Posterior vena cava (tissue), 2 donors: ENCODE data around the gene WDR17. TPM values are rescaled to one million over a fixed set of nuclear protein-coding genes. Genes with fewer than 3 reads are reported as not detected.

Experiments
- DNase-seq: peaks from one replicate; pipeline ENCODE4 v3.0.0-alpha.2; 2020; ENCODE audit warnings: low spot score
- intact Hi-C, 2 donors: fragments of 100-400 bp; cut with DNase I; formaldehyde crosslinking; loops; one replicate each; pipeline versions ENCODE4 v1.14.1 to v1.14.2; 2022 to 2023
- total RNA-seq, 2 donors: library from RNA; stranded (reverse); fragmentation: NEBNext Ultra II Directional; extraction: Animal tissue kit (Norgen Biotek cat#: 25700); gene quantifications; one replicate each; pipeline ENCODE4 v1.2.1, GENCODE V29; 2021
- donor health status: DM: yes; HTN: yes; CAD: no.
- donor health status: DM: yes; HTN: yes; CAD: no.

WDR17 gene
- total RNA-seq, 2 donors from 2014 or later = 2.5 to 3.0 TPM

DNA sequence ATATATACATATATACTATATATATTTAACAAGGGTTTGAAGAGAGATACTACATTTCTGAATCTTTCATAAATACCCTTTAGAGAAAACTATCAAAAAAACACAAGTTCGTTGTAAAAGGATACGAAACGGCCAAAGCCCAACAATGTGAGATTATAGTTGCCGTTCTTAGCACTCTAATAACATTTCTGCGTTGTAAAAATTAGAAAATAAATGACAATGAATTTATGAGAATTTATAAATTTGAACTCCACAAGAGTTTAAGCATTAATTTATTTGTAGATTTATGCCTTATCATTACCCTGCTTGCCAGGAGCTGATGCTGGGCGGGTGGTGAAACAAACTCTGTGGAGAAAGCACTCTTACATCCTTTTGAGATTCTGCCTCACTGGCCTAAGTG, 1.1 kb downstream of the WDR17 start:
- DNase-seq = no peak
- intact Hi-C loops = loop anchor here in 1 of 2 donors (5.0 kb wide), 1 partner anchor 561 kb away; no protein-coding TSS in a partner anchor

GRCh38 chr4:176077561-176077960, 11.9 kb downstream of the WDR17 start:
- intact Hi-C loops = loop anchor here in 1 of 2 donors (10.0 kb wide), 1 partner anchor 583 kb away; no protein-coding TSS in a partner anchor
- no peak for DNase-seq

- intact Hi-C loops = no loop called here
Measured at GRCh38 chr4:176084769-176085168, 19.1 kb downstream of the WDR17 start.

DNA sequence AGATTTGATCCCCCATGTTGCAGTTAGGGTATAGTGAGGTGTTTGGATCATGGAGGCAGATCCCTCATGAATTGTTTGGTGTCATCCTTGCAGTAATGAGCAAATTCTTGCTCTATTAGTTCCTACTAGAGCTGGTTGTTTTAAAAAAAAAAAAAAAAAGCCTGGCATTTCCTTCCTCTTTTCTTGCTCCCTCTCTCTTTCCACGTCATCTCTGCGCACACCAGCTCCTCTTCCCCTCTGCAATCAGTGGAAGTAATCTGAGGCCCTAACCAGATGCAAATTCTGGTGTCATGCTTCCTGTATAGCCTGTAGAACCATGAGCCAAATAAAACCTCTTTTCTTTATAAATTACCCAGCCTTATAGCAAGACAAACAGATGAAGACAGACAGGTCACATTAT, 24.5 kb downstream of the WDR17 start:
- DNase-seq = no peak
- intact Hi-C loops = no loop called here

More at GRCh38 chr4:176084769-176085168, 19.1 kb downstream of the WDR17 start:
- no peak for DNase-seq

GRCh38 chr4:176099314-176099713, 33.7 kb downstream of the WDR17 start:
- DNase-seq = no peak
- intact Hi-C loops = no loop called here

- no peak for DNase-seq
Measured at GRCh38 chr4:176102414-176103063, 36.9 kb downstream of the WDR17 start.

GRCh38 chr4:176107695-176108094, 42.1 kb downstream of the WDR17 start:
- intact Hi-C loops = no loop called here
- DNase-seq = no peak

More at GRCh38 chr4:176102414-176103063, 36.9 kb downstream of the WDR17 start:
- intact Hi-C loops = no loop called here

DNA sequence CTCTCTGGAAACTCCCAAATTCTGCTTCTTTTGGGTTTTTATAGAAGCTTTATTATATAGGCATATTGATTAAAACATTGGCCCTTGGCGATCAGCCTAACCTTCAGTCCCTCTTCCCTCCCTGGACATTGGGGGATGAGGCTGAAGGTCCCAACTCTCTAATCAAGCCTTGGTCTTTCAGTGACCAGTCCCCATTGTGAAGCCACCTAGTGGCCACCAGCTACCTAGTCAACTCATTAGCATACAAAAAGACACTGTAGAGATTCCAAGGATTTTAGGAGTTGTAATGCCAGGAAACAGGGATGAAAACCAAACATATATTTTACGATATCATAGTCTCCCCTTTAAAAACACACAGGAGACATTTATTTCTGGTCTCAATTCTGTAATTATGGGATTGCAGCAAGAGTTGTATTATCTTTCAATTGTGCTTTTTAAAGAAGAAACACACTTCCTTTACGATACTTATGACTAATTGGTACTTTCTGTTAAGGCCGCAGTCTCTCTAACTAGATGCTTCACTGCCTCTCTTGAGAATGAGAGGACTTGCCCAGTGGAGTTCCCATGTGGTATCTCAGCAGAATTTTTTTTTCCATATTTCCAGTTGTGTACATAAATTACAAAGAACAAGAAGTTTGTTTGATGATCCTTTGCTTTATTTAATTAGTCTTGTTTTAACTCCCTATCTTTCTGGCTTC, 58.2 kb downstream of the WDR17 start:
- intact Hi-C loops = no loop called here
- no peak for DNase-seq

GRCh38 chr4:176125063-176125462, 59.4 kb downstream of the WDR17 start:
- intact Hi-C loops = no loop called here
- DNase-seq = no peak

GRCh38 chr4:176134670-176135069, 69.0 kb downstream of the WDR17 start:
- DNase-seq = no peak
- intact Hi-C loops = no loop called here

DNA sequence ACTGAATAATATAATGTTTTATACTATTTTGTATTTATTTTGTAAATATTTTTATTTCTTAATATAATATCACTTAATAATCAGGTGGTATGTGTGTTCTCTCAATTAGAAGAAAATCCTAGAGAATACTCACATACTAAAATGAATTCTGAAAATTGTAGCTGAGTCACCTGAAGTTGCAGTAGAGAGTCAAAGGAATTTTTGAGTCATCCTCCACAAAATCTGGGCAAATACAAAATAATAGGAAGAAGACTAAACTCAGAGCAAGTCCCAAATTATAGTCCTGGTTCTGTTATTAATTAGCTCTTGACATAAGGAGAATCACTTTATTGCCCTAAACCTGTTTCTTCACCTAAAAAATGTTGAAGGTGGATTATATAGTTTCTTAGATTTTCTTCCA, 72.0 kb downstream of the WDR17 start:
- intact Hi-C loops = no loop called here
- DNase-seq = no peak

DNA sequence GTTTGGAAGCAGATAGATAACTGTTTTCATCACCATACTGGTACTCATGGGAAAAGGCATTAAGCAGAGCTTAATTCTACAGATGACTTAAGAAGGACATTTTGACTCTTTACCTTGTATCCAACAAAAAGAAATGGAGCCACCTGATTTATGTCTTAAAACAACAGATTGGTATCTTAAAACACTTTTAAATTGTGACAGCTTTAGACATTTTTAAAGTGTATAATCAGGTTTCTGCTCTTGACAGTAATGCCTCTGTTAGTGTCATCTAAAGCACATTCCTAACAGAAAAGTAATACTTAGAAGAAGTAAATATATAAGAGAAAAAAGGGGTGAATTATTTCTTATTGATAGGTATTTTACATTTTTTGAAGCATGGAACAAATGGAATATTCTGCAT, 73.9 kb downstream of the WDR17 start:
- DNase-seq = no peak
- intact Hi-C loops = no loop called here

GRCh38 chr4:176142253-176142652, 76.6 kb downstream of the WDR17 start:
- intact Hi-C loops = no loop called here
- no peak for DNase-seq

DNA sequence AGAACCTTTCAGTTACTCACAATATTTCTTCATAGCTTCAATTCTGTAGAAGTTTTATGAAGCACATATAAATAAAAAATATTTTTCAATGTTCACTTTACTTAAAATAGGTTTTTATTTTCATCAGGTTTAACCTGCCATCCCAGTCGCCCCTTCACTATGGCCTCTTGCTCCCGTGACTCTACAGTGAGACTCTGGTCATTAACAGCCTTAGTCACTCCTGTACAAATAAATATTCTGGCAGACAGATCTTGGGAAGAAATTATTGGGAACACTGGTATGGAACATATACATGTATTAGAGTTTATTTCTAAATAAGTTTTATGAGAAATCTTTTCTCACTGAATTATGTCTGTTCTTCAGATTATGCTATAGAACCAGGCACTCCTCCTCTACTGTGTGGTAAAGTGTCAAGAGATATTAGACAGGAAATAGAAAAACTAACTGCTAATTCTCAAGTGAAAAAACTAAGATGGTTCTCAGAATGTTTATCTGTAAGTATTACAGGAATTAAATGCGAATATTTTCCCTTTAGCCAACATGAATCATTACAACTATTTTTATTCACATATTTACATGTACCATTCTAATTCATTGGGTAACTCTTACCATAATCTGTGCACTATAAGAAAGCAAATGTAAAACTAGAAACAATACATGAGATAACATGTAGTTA, 84.2 kb downstream of the WDR17 start:
- intact Hi-C loops = no loop called here
- DNase-seq = no peak

DNA sequence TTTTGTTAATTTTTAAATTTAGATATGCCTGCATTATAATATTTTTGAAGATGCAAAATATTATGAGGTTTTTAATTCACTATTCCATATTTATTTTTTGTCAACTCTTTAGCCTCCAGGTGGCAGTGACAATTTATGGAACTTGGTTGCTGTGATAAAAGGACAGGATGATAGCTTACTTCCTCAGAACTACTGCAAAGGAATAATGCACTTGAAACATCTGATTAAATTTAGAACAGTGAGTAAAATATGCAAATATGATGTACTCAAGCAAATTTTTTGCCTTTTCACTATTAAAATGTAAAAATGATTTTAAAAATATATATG, 84.7 kb downstream of the WDR17 start:
- intact Hi-C loops = no loop called here
- DNase-seq = no peak

DNA sequence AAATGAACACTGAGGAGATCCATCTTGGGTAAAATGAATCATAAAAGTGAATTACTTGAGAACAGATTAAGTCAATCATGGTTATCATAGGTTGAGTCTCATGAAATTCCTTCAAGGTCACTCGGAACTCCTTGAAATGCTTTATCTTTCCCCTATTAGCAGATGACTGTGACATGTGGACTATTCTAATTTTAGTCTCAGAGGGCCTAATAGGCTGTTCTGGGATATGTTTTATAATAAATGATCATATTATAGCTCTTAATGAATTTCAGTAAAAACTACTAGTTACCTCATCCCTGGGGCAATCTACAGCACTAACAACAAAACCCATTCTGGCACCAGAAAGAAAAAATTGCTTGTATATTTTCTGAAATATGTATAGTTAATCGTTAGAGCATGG, 85.1 kb downstream of the WDR17 start:
- DNase-seq = no peak
- intact Hi-C loops = no loop called here

DNA sequence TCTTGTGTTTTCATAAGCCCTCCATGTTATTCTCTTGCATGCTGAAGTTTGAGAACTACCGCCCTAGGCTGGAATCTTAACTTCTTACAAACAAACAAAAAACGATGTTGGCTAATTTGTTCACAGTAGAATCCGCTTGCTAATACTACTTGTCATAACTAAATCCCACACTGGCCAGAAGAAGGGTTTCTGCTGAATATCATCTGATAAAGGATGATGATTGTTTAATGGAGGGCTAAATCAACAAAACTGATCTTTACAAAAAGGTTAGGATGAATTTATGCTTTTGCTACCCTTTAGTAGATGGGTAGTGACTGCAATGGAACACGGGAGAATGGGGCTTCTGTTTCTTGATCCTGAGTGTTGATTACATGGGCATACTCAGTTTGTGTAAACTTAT, 87.5 kb downstream of the WDR17 start:
- DNase-seq = no peak
- intact Hi-C loops = no loop called here

DNA sequence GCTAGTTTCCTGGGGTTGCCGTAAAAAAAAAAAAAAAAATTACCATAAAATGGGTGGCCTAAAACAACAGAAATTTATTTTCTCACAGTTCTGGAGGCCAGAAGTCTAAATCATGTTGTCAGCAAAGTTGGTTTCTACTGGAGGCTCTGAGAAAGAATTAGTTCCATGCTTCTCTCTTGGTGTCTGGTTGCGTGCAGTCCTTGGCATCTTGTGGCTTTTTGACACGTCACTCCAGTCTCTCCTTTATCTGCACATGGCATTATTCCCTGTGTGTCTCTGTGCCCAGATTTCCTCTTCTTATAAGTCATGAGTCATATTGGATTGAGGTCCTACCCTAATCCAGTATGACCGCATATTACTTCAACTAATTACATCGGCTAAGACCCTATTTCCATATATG, 91.0 kb downstream of the WDR17 start:
- intact Hi-C loops = no loop called here
- no peak for DNase-seq

- no peak for DNase-seq
- intact Hi-C loops = no loop called here
Measured at GRCh38 chr4:176163041-176163440, 97.4 kb downstream of the WDR17 start.

- intact Hi-C loops = no loop called here
- no peak for DNase-seq
Measured at GRCh38 chr4:176185051-176185450, 119.4 kb downstream of the WDR17 start.

DNA sequence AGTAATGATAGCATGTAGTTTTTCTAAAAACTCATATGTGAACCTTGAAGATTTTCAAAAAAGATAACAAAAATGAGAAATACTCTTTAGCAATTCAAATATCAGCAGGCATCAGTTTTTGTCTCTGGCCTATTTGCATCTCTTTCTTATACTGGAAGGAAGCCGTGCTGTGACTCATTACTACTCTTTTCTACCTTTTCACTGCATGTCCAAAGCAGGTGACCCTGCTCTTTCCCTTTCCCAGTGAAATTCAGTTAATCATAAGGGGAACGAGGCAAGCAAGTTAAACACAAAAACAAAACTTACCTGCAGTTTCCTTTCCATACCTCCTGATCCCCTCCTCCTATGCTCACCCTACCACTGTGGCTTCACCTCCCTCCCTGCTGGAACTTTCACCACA, 120.4 kb downstream of the WDR17 start:
- DNase-seq = no peak
- intact Hi-C loops = no loop called here
